GM23248 (cell line): ENCODE results near the gene TMEM53. TPM values are rescaled to one million over a fixed set of nuclear protein-coding genes. Genes with fewer than 3 reads are reported as not detected.

ENCODE experiments used
- DNase-seq: peaks from one replicate; pipeline ENCODE4 v3.0.0-alpha.2; 2015
- H2AFZ ChIP-seq: fragments of 200-600 bp; sonication (generic); 2 replicates; pipeline ENCODE4 v1.6.1; 2016; ENCODE audit warnings: antibody characterized with exemption
- H3F3A ChIP-seq: fragments of 200-600 bp; sonication (generic); 2 replicates; pipeline ENCODE4 v1.6.1; 2016; ENCODE audit warnings: mild to moderate bottlenecking, antibody characterized with exemption, mixed run types; ENCODE audit not compliant: insufficient read depth
- H3K27ac ChIP-seq: fragments of 200-600 bp; sonication (generic); 2 replicates; pipeline ENCODE4 v1.5.1; 2016; ENCODE audit warnings: mild to moderate bottlenecking
- H3K27me3 ChIP-seq: fragments of 200-600 bp; sonication (generic); replicated peaks from 2 replicates; pipeline ENCODE4 v1.6.1; 2016; ENCODE audit warnings: mild to moderate bottlenecking; ENCODE audit not compliant: insufficient read depth
- H3K36me3 ChIP-seq: fragments of 200-600 bp; sonication (generic); 2 replicates; pipeline ENCODE4 v1.6.1; 2016; ENCODE audit warnings: low read depth, mild to moderate bottlenecking
- H3K4me1 ChIP-seq: fragments of 200-600 bp; sonication (generic); 2 replicates; pipeline ENCODE4 v1.6.1; 2016; ENCODE audit warnings: mild to moderate bottlenecking; ENCODE audit not compliant: insufficient read depth
- H3K4me2 ChIP-seq: fragments of 200-600 bp; sonication (generic); one replicate; pipeline ENCODE4 v1.6.1; 2016; ENCODE audit warnings: mild to moderate bottlenecking; ENCODE audit not compliant: unreplicated experiment
- H3K4me3 ChIP-seq: fragments of 200-600 bp; sonication (generic); 2 replicates; pipeline ENCODE4 v1.5.1; 2016; ENCODE audit warnings: mild to moderate bottlenecking
- H3K79me2 ChIP-seq: fragments of 200-600 bp; sonication (generic); 2 replicates; pipeline ENCODE4 v1.6.1; 2016; ENCODE audit warnings: mild to moderate bottlenecking; ENCODE audit not compliant: insufficient read depth
- H3K9ac ChIP-seq: fragments of 200-600 bp; sonication (generic); 2 replicates; pipeline ENCODE4 v1.6.1; 2016; ENCODE audit warnings: mild to moderate bottlenecking
- H3K9me2 ChIP-seq: fragments of 200-600 bp; sonication (generic); 2 replicates; pipeline ENCODE4 v1.6.1; 2016; ENCODE audit warnings: mixed run types, mild to moderate bottlenecking, moderate library complexity; ENCODE audit not compliant: insufficient read depth
- H3K9me3 ChIP-seq: fragments of 200-600 bp; sonication (generic); one replicate; pipeline ENCODE4 v1.6.1; 2017; ENCODE audit warnings: low read depth
- H4K20me1 ChIP-seq: fragments of 200-600 bp; sonication (generic); 2 replicates; pipeline ENCODE4 v1.6.0; 2016; ENCODE audit not compliant: insufficient read depth
- EZH2 ChIP-seq: fragments of 200-600 bp; sonication (generic); IDR thresholded peaks from 2 replicates; pipeline ENCODE4 v1.6.1; 2018; ENCODE audit warnings: antibody characterized with exemption, mild to moderate bottlenecking; ENCODE audit not compliant: insufficient read depth, poor library complexity, severe bottlenecking
- EZH2phosphoT487 ChIP-seq: fragments of 200-600 bp; sonication (generic); IDR thresholded peaks from 2 replicates; pipeline ENCODE4 v1.6.1; 2018; ENCODE audit warnings: antibody characterized with exemption, moderate library complexity, mild to moderate bottlenecking, low read depth; ENCODE audit not compliant: insufficient read depth
- WGBS, 2 experiments: methylation state at CpG; one replicate each; pipeline ENCODE4 v1.1.6; 2015 to 2017; ENCODE audit warnings: low lambda C conversion rate in 2 of 2, low coverage in 1 of 2; ENCODE audit errors: missing lambda C conversion rate in 2 of 2; 5-methylcytosine and 5-hydroxymethylcytosine counted together
- in situ Hi-C: fragments of 300-500 bp; cut with MboI; formaldehyde crosslinking; loops from 2 replicates; pipeline ENCODE4 v1.15.0; 2020
- polyA plus RNA-seq: library from polyadenylated mRNA; unstranded; fragments of >200 nt; fragmentation: Nextera tagmentation; extraction: Ambion mirVana; gene quantifications from 2 replicates; pipeline ENCODE4 v1.2.1, GENCODE V29; 2016
- total RNA-seq: library from RNA; depleted of rRNA; stranded (reverse); fragments of >200 nt; shearing (Covaris generic); gene quantifications from 2 replicates; pipeline ENCODE4 v1.2.3, GENCODE V29; 2014

TMEM53 gene
- total and polyA plus RNA-seq, 2 experiments from 2014 or later, result 4.4 to 10.1 TPM

DNA sequence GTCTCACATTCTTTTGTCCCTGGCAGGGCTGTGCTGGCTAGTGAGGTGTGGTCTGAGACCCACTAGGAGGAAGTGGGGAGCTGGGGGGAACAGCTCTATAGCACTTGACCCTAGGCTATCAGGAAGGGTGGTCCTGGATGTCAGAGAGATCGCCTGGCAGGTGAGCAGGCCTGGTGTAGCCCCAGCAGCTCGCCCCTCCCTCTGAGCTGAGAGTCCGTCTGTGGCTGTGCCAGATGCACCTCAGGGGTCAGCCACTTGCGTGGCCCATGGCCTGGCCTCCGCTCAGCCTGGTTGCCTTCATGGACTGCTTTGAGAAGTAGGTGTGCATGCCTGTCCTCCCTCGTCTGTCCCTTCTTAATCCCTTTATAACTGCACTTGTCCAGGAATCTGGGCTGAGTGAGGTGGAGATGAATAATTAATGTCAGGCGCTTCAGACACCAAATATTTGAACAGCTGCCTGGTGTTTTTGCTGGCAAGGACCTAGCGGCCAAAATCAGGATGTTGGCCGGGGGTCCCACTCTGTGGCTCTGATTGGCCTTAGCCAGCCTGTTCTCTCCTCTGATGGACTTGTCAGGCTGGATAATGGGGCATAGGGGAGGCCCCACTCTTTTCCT is 30.5 kb downstream of the TMEM53 start:
- TF ChIP-seq EZH2phosphoT487 (no peak), EZH2 (no peak)
- H4K20me1 ChIP-seq, result no peaks in the 10 kb centered on the region
- no peaks in the 10 kb centered on the region for H3K9me3 ChIP-seq
- peaks cover 4% of the 10 kb centered on the region; the same call in 1 of the 2 replicates for H3F3A ChIP-seq
- no peak overlapping the region for H3K4me3 ChIP-seq
- no peak overlapping the region for H3K9ac ChIP-seq
- H2AFZ ChIP-seq, result no peak overlapping the region
- no peaks in the 10 kb centered on the region for H3K79me2 ChIP-seq
- H3K27ac ChIP-seq, result no peak overlapping the region
- DNase-seq, result no peak
- in situ Hi-C loops, result no loop called here
- no peaks in the 10 kb centered on the region for H3K27me3 ChIP-seq
- 71 to 82% methylated on average over 9 of the region's 9 CpGs for WGBS, 2 experiments
- H3K4me2 ChIP-seq, result no peak overlapping the region
- peaks cover 6% of the 10 kb centered on the region; the same call in 1 of the 2 replicates for H3K36me3 ChIP-seq
- no peaks in the 10 kb centered on the region for H3K9me2 ChIP-seq
- H3K4me1 ChIP-seq, result peaks cover 11% of the 10 kb centered on the region

DNA sequence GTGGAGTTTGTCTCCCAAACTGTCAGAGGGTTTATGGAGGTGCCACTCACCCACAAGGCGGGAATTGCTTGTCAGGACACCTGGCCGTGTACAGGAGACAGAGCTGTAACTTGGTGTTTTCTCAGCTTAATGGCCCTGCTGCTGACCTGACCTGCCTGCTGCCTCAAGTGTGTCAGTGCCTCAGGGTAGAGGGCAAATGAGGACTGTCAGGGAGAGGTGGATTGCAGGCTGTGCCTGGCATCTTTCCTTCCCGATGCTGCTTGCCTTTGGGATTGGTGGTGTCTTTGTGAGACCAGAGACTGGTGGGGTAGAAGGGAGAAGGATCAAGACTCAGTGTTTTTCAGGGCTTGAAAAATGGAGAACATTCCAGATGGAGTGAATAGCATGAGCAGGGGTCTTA is 31.4 kb downstream of the TMEM53 start:
- H3K9me3 ChIP-seq, result no peaks in the 10 kb centered on the region
- no peak for DNase-seq
- no peak overlapping the region for H2AFZ ChIP-seq
- no peaks in the 10 kb centered on the region for H3K27me3 ChIP-seq
- peaks cover 11% of the 10 kb centered on the region for H3K4me1 ChIP-seq
- H3K36me3 ChIP-seq, result peaks cover 6% of the 10 kb centered on the region; the same call in 1 of the 2 replicates
- no peak overlapping the region for H3K27ac ChIP-seq
- TF ChIP-seq EZH2phosphoT487 (no peak), EZH2 (no peak)
- in situ Hi-C loops, result no loop called here
- H3F3A ChIP-seq, result peaks cover 4% of the 10 kb centered on the region; the same call in 1 of the 2 replicates
- WGBS, 2 experiments, result 98 to 100% methylated on average over 3 of the region's 3 CpGs
- H4K20me1 ChIP-seq, result no peaks in the 10 kb centered on the region
- H3K4me2 ChIP-seq, result no peak overlapping the region
- no peaks in the 10 kb centered on the region for H3K9me2 ChIP-seq
- H3K9ac ChIP-seq, result no peak overlapping the region
- no peaks in the 10 kb centered on the region for H3K79me2 ChIP-seq
- H3K4me3 ChIP-seq, result no peak overlapping the region

DNA sequence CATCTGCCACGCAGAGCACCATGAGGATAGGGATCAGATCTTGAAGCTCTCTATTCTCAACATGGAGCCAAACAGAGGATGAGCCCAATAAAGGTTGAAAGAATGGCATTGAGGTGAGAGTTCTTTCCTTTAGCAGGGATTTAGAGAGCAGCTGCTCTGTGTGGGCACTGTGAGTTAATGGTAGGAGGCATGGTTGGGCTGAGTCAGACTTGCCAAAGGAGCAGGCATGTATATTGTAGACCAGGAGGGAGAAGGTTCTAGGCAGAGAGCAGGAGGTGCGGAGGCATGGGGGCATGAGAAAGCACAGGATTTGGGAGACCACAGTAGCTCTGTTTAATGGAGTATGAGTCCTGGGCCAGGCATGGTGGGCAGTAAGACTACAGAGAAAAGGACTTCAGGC is 32.0 kb downstream of the TMEM53 start:
- Histone ChIP-seq H3K27ac (no peak overlapping the region), H3K79me2 (no peaks in the 10 kb centered on the region), H3K9me3 (no peaks in the 10 kb centered on the region), H3F3A (peaks cover 4% of the 10 kb centered on the region; the same call in 1 of the 2 replicates), H2AFZ (no peak overlapping the region), H3K27me3 (no peaks in the 10 kb centered on the region), H3K4me1 (peaks cover 11% of the 10 kb centered on the region), H3K9me2 (no peaks in the 10 kb centered on the region), H3K9ac (no peak overlapping the region), H3K4me3 (no peak overlapping the region), H3K36me3 (peaks cover 6% of the 10 kb centered on the region; the same call in 1 of the 2 replicates), H4K20me1 (no peaks in the 10 kb centered on the region), H3K4me2 (no peak overlapping the region)
- TF ChIP-seq EZH2phosphoT487 (no peak), EZH2 (no peak)
- no peak for DNase-seq
- WGBS, 2 experiments, result 98 to 100% methylated on average over 2 of the region's 2 CpGs
- in situ Hi-C loops, result no loop called here

DNA sequence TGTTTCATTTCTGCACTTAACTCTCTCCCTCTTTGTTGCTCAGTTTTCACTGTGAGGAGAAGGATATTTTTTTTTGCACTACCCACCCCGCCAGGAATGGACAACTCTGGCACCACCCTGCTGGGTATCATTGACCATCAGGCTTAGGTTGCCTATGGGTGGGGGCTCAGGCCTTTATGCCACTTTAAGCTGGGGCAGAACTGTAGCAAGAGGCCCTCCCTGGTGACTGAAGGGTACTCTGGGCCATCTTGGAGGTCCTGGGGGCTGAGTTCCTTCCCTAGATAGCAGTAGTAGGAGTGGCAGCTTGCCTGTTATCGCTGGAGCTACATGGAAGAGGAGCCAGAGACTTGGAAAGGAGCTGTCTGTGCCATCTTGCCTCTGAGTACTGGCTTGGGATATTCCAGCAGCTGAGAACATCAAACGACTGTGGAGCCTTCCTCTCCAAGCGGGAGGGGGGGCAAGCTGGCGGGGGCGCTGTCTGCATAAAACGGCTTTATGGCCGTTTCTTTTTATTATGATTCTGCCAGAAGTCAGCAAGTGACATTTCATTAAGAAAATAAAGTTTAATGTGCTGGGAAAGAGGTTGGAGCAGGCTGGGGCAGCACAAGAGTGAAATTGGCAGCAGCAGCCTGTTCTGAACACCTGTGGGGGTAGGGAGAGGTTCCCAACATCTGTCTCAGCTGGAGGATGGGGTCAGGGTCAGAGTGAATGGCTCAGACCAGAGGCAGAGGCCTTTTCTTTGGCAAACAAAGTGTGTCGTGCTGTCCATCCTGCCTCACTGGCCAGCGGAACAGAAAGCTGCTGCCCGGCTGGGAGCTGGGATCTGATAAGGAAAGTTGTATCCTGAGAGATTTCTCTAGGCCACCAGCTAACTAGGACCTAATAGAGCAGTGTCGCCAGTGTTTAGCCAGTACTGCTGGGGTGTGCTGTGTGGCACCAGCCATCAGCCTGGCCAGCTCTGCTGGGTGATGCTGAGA is 32.9 kb downstream of the TMEM53 start:
- peaks cover 6% of the 10 kb centered on the region; the same call in 1 of the 2 replicates for H3K36me3 ChIP-seq
- no peak for DNase-seq

More for the DNA sequence above, 32.9 kb downstream of the TMEM53 start:
- Histone ChIP-seq H3K4me3 (no peak overlapping the region), H3K9me2 (no peaks in the 10 kb centered on the region), H3F3A (peaks cover 4% of the 10 kb centered on the region; the same call in 1 of the 2 replicates), H3K9ac (no peak overlapping the region), H3K79me2 (no peaks in the 10 kb centered on the region), H4K20me1 (no peaks in the 10 kb centered on the region), H3K4me2 (no peak overlapping the region), H3K4me1 (peaks cover 11% of the 10 kb centered on the region), H3K27me3 (no peaks in the 10 kb centered on the region), H2AFZ (no peak overlapping the region), H3K27ac (no peak overlapping the region), H3K9me3 (no peaks in the 10 kb centered on the region)
- 81 to 83% methylated on average over 12 of the region's 12 CpGs for WGBS, 2 experiments
- no peak for TF ChIP-seq EZH2phosphoT487
- TF ChIP-seq EZH2, result no peak
- in situ Hi-C loops, result no loop called here
